A204.1 (cell line): Measurements from ENCODE around the gene KCNQ1OT1.

Experiments used
- FAIRE-seq: peaks from 2 replicates; lab custom pipeline; 2012; peaks lifted over from hg19 to GRCh38; lab: Jason Lieb, UNC

Gene KCNQ1OT1

GRCh38 chr11:2594267-2594666 lies 105.5 kb downstream of the KCNQ1OT1 start:
- FAIRE-seq = no peak

- FAIRE-seq = no peak
Measured at GRCh38 chr11:2593393-2593950, 106.3 kb downstream of the KCNQ1OT1 start.

- FAIRE-seq = no peak
Measured at GRCh38 chr11:2592559-2593392, 107.0 kb downstream of the KCNQ1OT1 start.

- FAIRE-seq = no peak
Measured at GRCh38 chr11:2591805-2592204, 108.0 kb downstream of the KCNQ1OT1 start.

GRCh38 chr11:2590965-2591754 lies 108.6 kb downstream of the KCNQ1OT1 start:
- FAIRE-seq = no peak

GRCh38 chr11:2590131-2590964 lies 109.4 kb downstream of the KCNQ1OT1 start:
- FAIRE-seq = no peak

- no peak for FAIRE-seq
Measured at GRCh38 chr11:2589538-2589934, 110.3 kb downstream of the KCNQ1OT1 start.

- no peak for FAIRE-seq
Measured at GRCh38 chr11:2588809-2589537, 110.8 kb downstream of the KCNQ1OT1 start.

GRCh38 chr11:2587976-2588748 lies 111.6 kb downstream of the KCNQ1OT1 start:
- no peak for FAIRE-seq

GRCh38 chr11:2587132-2587930 lies 112.5 kb downstream of the KCNQ1OT1 start:
- no peak for FAIRE-seq

GRCh38 chr11:2586793-2587131 lies 113.0 kb downstream of the KCNQ1OT1 start:
- FAIRE-seq = no peak

- FAIRE-seq = no peak
Measured at GRCh38 chr11:2586087-2586792, 113.6 kb downstream of the KCNQ1OT1 start.

GRCh38 chr11:2585566-2586086 lies 114.2 kb downstream of the KCNQ1OT1 start:
- FAIRE-seq = no peak

- FAIRE-seq = no peak
Measured at GRCh38 chr11:2584812-2585565, 114.8 kb downstream of the KCNQ1OT1 start.

GRCh38 chr11:2584434-2584811 lies 115.4 kb downstream of the KCNQ1OT1 start:
- no peak for FAIRE-seq

GRCh38 chr11:2583605-2583958 lies 116.2 kb downstream of the KCNQ1OT1 start:
- no peak for FAIRE-seq

- no peak for FAIRE-seq
Measured at GRCh38 chr11:2582946-2583604, 116.7 kb downstream of the KCNQ1OT1 start.
